COLO668 (cell line): ENCODE results near the gene DACH1.

ENCODE experiments used
- DNase-seq: peaks from one replicate; lab custom pipeline; 2025; ENCODE audit not compliant: unreplicated experiment; lab: John Stamatoyannopoulos, UW

Gene DACH1

DNA sequence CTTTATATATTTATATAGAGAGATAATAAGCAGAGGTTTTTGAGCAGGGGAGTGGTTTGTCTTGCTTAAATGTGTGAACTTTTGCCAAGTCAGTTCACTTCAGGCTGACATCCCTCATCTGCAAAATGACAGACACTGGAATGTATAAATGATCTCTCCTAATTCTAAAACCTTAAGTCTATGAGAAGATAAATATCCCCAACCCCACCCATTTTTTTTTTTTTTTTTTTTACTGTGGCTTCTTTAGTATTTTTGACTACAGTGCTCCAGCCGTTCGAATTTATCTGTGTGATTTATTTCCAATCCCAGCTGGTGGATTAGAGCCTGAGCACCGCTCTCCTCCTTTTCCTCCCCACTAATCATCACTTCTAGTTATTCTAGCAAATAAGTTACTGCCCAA is 234.8 kb downstream of the DACH1 start:
- no peak for DNase-seq

DNA sequence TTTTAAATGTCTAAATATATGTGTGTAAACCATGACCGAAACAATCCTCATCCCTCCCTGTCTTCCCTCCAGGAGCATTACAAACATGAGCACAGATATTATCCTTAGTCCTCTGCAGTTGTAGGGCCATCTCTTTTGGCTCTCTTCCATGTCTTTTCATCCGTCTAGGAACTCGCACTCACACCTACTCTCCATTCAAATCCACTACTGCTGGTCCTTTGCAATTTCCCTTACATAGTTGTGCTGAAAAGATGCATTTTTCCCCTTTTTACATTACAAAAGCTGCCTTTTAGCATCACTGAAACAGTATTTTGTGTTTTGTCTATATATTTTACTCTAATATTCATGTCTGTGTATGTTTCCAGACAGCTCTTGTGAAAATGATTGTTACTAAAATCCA is 237.8 kb downstream of the DACH1 start:
- no peak for DNase-seq

DNA sequence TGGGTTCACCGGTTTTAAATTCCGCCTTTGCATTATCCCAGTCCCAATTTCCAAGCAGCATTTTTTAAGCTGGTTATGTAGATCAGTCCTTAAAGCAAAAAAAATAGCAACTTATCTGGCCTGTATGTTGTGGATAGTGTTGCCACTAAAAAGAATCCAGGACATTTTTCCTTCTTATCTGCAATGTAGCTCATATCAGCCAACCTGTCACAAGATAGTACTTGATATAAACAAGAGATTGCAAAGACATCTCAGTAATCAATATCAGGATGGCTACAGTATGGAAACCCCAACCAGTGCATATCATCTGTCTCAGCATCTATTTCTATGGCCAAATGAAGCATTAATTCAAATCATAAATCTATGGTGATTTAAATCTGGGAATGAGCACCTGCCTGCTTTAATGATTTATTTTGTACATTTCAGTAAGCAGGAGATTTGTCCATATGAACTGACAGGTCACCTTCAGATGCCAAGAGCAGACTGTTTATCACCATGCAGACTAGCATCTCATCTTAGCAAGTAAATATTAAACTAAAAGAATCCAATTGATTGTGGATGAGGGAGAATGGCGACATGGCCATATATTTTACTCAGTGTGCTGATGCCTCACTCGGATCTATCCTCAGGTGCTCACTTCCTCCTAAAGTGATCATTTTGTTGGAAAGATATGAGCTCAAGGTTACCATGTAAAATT is 240.4 kb downstream of the DACH1 start:
- no peak for DNase-seq

DNA sequence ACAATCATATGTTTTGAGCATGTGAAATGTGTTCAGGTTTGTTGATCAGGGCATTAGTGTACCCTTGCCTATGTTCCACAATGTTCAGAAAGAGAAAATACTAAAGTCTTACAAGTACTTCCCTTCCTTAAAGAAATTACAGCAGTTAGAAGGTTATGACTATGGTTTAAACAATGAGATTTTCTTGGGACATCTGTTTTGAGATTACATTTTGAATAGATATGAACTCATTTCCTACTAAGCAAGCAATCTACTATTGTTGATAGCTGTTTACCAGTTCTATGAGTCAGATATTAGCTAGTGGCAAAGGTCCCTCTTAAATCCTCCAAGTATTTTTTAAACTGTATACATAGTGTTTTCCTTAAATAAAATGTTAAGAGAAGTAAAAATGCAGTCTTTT is 241.3 kb downstream of the DACH1 start:
- DNase-seq: no peak

DNA sequence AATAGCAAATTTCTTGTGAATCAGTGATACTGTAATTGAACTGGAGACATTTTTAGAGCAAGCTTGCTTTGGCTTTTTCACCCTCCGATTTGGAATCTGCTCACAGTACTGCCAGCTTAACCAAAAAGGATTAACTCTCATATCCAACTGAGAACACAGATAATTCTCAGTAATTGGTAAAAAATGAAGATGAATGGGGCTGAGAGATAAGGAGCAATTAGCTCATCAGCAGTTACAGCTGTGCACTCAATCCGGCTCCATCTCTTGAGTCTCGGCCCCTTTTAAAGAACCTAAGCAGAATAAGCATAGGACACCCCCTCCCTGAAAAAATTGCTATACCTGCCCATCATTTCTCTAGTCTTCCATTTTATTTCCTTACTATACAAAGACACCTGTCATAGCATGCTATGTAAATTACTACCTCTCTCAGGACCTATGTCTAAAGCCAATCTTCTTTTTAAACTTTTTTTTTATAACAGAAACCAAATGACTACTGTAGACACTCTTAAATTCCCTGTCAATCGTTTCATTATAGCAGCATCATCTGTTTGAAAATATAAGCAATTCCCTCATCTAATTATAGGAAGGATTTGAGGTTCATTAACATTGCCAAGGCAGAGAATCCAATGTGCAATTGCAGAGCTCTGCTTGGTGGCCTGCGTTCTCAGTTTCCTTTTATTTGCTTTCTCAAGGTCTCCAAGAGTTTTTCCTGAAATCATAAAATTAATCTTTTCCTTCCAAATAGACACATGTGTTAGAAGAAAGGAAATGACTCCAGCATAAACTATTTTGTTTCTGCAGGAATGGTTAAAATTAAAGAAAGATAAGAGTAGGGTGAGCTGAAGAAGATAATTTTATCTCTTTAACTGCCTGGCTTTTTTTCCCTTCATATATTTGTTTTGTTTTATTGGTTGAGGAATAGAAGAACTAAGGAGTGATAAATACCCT is 242.1 kb downstream of the DACH1 start:
- no peak for DNase-seq

DNA sequence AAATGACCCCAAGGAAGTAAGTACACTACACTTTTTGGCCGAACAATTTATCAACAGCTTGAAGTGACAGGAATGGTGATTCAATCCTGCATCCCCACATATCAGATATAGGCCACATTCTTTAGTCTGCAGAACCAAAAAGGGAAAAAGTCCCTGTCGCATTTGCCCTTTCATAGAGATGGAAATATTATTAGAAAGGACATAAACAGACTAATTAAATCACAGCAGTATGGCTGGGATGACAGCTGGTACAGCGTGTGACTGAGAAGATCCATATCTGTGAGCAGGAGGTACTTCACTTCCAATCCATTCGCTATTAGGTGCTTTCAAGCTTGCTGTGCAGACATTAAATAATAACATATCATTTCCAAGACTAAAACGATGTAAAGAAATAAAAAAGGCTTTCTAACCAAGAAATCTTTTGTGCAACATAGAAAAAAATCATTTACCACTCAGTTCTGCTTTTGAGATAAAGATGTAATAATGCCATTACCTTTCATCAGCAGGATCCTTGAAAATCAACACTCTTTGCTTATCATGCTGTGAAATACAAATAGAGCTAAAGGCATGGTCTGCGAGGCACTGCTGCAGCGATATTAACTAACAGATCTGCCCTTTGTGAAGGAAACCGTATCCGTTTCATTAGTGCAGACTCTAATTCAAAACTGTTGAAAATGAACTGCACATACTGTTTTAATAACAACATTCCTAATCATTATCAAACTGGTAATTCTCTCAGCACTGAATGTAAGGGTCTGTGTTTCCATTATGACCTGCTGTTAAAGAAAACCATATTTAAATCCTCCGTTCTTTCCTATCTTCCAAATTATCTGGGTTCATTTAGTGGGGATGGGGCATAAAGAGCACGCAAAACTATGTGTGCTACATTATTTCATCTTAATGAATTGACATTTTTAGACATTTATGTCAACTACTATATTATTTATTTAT is 245.6 kb downstream of the DACH1 start:
- DNase-seq: no peak

DNA sequence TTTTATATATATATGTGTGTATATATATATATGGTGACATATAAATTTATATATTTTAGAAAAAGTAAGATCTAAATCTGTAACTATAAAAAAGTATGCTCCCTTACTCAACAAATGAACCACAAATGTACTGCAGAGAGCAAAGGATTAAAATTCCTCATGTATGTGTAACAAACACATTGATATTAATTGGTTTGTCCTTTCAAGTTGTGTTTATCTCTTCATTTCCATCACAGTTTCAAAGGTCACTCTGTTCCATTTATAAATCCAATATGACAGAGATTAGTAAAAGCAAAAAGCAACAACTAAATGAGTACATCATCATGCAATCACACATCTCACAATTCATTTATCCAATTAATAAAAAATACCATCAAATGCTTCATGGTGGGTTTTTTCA is 247.9 kb downstream of the DACH1 start:
- DNase-seq: no peak

DNA sequence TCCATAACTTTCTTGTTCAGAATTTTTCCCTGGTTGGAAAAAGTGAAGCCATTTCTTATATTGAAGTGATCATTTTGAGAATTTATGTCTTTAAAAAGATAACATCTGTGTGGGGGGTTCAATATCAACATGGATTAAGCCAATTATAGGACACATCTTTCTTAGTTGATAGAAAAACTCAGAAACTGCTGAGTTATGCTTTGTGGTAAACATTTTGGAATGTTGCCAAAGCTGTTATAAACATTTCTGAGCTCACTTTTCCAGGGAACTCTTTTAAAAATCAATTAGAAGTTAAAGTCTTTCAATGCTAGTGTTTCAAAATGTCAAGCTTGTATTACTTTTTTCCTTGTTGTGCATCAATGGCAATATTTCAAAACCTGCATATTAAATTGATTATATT is 248.8 kb downstream of the DACH1 start:
- DNase-seq: no peak

DNA sequence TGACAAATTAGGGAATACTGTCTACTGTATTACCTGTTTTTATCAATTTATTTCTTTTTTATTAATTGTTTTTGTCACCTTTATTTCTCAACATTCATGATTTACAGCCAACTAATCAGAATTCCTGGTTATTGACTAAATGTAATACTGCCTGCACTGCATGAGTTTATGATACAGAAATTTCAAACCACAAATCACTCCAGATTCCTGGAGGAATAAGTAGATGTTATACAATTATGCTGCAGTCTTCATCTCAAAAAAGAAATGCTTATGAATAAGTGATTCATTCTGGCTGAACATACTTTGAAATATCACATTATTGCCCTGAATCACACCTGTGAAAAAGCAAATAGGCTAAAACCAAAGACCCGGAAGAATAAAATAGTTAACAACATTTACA is 249.7 kb downstream of the DACH1 start:
- no peak for DNase-seq

DNA sequence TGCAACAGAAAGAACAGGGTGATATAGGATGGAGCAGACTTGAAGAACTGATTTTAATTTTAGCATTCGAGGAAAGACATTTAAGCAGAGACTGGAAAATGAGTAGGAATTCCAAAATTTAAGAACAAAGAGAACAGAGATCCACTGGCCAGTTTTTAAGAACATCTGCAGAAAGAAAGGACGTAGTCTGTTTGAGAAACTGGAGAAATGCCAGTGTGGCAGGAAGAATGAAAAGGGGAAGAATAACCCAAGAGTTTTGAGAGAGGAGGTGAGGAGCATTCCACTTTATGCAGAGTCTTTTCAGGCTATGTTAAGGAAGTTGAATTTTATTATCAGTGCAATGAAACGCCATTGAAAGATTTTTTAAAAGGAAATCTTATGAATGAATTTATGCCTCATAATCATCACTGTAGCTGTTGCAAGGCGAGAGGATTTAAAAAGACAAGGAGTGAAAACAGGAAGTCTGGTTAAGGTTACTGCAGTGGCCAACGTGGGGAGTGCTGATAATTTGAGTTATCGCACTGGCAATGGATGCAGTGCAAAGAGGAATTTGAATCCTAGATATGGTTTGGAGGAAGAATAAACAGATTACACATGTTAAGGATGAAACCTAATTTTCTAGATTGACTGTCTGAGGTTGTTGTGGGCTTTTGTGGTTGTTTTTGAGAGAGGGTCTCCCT is 253.8 kb downstream of the DACH1 start:
- no peak for DNase-seq

DNA sequence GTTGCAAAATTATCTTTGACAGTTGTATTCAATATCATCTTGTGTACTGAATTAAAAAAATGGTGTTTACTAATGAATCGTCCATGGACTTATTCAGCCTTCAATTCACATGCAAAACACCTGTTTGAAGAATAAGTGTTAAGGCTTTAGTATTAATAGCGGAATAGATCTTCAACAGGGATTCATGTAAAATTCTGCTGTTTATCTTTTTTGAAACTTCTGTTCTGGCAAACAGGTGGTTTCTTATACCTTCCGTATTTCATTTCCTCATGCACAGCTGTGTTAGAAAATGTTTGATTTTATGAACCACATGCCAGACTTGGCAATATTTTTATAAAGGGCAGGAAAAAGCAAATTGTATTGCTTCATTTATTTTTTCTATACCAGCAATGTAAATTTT is 255.7 kb downstream of the DACH1 start:
- no peak for DNase-seq

DNA sequence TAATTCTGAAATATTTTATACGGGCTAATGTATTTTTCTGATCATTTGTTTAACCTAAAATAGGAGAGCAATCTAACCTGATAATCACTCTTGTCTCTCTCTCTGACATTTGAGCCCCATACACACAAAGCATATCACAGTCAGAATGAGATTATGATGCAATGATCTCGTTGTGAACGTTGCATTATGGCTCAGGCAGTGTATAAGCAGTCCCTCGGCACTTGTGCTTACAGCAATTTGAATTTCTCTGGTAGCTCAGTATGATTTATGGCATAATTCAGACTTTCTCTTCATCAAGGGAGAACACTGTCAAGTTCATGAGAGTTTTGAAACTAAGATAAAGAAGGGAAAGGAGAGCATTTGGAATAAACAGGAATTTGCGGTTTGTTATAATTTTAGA is 256.1 kb downstream of the DACH1 start:
- no peak for DNase-seq

DNA sequence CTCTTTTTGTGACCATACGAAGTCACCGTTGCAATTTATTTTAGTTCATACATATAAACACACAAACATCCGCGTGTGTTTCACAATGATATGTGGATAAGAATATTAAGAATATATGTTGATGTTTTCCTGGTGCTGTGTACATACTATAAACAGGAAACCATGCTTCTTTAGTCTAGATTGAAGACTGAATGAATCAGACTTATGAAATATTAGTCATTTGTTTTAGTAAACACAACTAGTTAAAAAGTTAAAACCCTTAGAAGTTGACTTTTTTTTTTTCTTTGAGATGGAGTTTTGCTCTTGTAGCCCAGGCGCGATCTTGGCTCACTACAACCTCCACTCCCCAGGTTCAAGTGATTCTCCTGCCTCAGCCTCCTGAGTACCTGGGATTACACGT is 257.7 kb downstream of the DACH1 start:
- DNase-seq: no peak

DNA sequence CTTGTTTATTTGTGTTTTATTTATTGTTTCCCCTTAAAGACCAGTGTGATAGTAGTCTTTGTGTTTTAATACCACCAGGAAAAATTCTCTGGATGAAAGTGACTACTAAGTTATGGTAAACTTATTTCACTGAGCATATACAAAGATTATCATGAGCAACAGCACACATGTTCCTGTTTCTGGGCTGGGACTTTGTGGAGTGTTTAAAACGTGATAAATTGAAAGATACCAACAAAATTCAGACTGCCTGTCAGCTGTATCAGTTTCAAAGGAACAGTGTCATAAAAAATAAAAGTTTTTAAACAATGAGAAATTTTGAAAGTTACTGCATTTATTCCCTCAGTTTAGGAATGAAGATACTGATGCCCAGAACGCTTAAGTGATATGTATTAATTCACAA is 259.4 kb downstream of the DACH1 start:
- no peak for DNase-seq

DNA sequence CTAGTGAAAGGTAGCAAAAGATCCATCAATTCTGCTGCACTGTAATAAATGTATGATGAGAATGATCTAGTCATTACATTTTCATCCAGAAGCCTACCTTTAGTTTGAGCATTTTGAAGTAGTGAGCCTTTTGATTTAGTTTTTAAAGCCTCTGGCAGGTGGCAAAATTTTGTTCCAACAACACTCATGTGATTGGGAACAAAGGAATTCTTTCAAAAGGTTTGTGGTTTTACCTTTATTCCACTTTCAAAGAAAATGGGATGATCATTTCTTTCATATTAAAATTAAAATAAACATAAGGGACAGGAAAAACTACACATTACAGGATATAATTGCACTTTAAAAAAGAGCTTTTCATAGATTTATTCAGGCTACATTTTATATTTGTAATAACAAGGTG is 260.2 kb downstream of the DACH1 start:
- no peak for DNase-seq

DNA sequence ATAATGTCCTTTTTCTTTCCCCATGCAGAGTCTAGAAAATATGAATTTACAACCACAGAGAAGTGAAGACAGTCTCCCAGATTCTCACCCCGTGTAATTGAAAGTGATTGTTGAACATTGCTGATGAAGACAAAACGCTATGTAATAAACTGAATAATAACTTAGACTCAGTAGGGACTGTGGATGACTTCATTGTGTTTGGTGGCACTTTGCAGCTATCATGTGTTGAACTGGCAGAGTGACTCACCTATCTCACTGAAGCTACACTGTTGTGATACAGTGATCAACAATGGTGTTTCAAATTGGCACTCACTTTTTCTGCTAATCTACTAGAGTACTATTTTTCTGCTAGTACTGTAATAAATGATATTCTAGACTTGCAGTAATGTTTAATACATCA is 261.3 kb downstream of the DACH1 start:
- DNase-seq: no peak

DNA sequence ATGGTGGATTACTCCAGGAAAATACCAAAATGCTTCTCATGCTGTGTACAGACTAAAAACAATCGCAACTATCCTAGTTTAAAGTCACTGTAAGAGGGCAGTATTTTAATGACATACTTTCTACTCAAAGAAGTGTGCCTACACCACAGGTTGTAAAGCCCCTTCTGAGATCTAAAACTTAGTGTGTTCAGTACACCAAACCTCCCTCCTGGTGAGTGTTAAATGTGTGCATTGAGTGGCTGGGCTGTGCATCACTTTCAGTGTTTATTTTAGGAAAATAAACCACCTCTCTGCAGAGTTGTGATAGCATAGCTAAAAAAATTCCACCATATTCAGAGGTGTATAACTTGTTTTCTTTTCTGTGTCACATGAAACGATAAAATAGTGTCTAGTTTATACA is 263.7 kb downstream of the DACH1 start:
- DNase-seq: no peak

DNA sequence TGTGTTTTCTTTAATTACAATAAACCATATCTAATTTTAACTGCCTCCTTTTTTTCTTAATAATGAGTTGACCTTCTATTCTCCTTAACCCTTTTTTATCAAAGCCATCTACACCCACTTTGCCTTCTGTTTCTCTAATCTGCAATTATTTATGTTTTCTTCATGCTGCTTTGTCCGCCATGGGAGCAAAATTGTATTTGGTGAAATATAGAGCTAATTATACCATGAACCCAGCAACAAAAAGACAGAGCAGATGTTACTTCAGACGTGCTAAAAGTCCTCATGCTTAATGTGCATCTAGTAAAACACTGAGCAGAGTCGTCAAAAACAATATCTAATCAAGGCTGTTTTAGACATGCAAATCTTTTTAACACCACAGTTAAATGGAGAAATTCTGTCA is 264.7 kb downstream of the DACH1 start:
- no peak for DNase-seq

DNA sequence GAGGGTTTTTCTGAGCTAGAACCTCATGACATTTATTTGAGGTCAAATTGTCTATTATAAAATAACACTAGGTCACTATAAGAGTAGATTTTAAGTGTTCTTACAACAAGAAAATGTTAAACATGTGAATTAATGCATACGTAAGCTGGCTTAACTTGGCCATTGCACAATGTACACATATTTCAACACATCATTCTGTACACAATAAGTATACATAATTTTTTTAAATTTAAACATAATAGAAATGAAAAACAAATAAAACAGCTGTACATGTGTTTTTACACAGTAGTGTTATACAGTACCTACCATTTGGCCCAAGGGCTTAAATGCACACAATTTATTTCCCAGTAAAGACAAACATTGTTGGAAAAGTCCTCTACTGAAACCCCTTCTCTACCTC is 269.9 kb downstream of the DACH1 start:
- no peak for DNase-seq

DNA sequence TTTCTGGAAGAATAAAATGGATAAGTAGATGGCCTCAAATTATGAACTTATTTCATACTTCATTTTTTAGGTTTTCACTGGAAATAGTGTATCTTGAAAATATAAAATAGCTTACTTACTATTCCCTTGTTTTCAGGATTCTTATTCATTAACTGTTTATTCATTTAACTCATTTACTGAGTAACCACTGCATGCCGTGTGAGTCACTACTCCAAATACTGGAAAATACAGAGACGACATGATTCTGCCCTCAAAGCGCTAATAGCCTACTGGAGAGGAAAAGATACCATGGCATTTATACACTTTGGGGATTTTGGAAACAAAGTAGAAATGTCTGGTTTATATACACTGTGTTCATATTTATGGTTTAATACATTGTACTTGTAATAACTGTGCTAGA is 270.9 kb downstream of the DACH1 start:
- DNase-seq: no peak

DNA sequence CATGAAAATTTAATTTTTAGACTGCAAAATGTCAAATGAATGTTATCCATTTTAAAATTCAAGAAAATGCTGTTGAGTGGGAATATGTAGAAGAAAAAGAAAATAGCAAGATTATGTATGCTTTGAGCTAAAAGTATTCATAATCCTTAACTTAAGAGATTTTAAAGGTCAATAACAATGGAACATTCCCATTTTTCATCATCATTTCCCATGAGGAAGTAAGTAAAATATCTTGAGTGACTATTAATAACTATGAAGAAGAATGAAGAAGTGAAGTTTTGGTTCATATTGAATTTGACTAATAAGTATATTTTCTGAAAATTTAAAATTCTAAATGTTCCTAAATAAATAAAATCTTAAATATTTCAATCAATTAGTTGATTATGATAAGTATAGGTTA is 273.4 kb downstream of the DACH1 start:
- DNase-seq: no peak
